Fibroblast of lung (primary cell): ENCODE data around the gene RERG. TPM values are rescaled to one million over a fixed set of nuclear protein-coding genes. Genes with fewer than 3 reads are reported as not detected.

Source experiments
- DNase-seq, 2 donors: peaks; one replicate each; pipeline versions ENCODE4 v3.0.0 to v3.0.0-alpha.2; 2010; ENCODE audit warnings: low read depth in 2 of 2
- H2AFZ ChIP-seq: 2 replicates; pipeline ENCODE4 v1.5.1; 2012; ENCODE audit warnings: low read length, control low read depth, inconsistent platforms
- H3K27ac ChIP-seq: 2 replicates; pipeline ENCODE4 v1.5.1; 2011; ENCODE audit warnings: low read length, control low read depth; ENCODE audit not compliant: insufficient read depth
- H3K27me3 ChIP-seq: 2 replicates; pipeline ENCODE4 v1.5.1; 2011; ENCODE audit warnings: mild to moderate bottlenecking, low read length; ENCODE audit not compliant: control insufficient read depth, insufficient read depth
- H3K36me3 ChIP-seq: 2 replicates; pipeline ENCODE4 v1.5.1; 2011; ENCODE audit warnings: low read length; ENCODE audit not compliant: control insufficient read depth, insufficient read depth
- H3K4me1 ChIP-seq: 2 replicates; pipeline ENCODE4 v1.5.1; 2011; ENCODE audit warnings: low read length; ENCODE audit not compliant: control insufficient read depth, insufficient read depth; ENCODE audit errors: extremely low read depth
- H3K4me2 ChIP-seq: 2 replicates; pipeline ENCODE4 v1.5.1; 2011; ENCODE audit warnings: low read length, control low read depth; ENCODE audit not compliant: insufficient read depth; ENCODE audit errors: extremely low read depth
- H3K4me3 ChIP-seq, 4 experiments: fragments of 200-600 bp in 1 of 4; sonication (generic) in 1 of 4; replicated peaks in 1 of 4; 2 replicates each; pipeline ENCODE4 v1.5.1; 2011 to 2016; ENCODE audit warnings: low read length in 4 of 4, low read depth in 3 of 4, mild to moderate bottlenecking in 3 of 4, control low read depth in 2 of 4, inconsistent platforms in 1 of 4, mixed read lengths in 1 of 4; ENCODE audit not compliant: insufficient read depth in 1 of 4; ENCODE audit errors: control extremely low read depth in 1 of 4
- H3K79me2 ChIP-seq: 2 replicates; pipeline ENCODE4 v1.5.1; 2012; ENCODE audit warnings: mild to moderate bottlenecking, low read length, inconsistent platforms; ENCODE audit not compliant: control insufficient read depth, insufficient read depth
- H3K9ac ChIP-seq: 2 replicates; pipeline ENCODE4 v1.5.1; 2011; ENCODE audit warnings: mild to moderate bottlenecking, low read length, control low read depth; ENCODE audit not compliant: insufficient read depth
- H3K9me3 ChIP-seq: 2 replicates; pipeline ENCODE4 v1.5.1; 2012; ENCODE audit warnings: low read depth, low read length; ENCODE audit not compliant: control insufficient read depth, insufficient read depth
- H4K20me1 ChIP-seq: 2 replicates; pipeline ENCODE4 v1.5.1; 2011; ENCODE audit warnings: low read length; ENCODE audit not compliant: control insufficient read depth, insufficient read depth; ENCODE audit errors: extremely low read depth
- EZH2 ChIP-seq: IDR thresholded peaks from 2 replicates; pipeline ENCODE4 v1.5.1; 2012; ENCODE audit warnings: low read length, control low read depth, mild to moderate bottlenecking; ENCODE audit errors: missing control alignments
- polyA plus RNA-seq, 2 donors: library from polyadenylated mRNA; depleted of rRNA in 1 of 2; stranded (reverse) in 1 of 2; unstranded in 1 of 2; fragments of >200 nt; gene quantifications; 2 replicates each; pipeline ENCODE4 v1.2.1, GENCODE V29; 2011 to 2012; ENCODE audit warnings: missing spikeins in 1 of 2
- total RNA-seq: library from RNA; depleted of rRNA; stranded (reverse); fragments of >200 nt; gene quantifications from 2 replicates; pipeline ENCODE4 v1.2.1, GENCODE V29; 2014
- TF ChIP-seq, protein P1 (sequence below), 2 donors: IDR thresholded peaks in 1 of 2; conservative IDR thresholded peaks in 1 of 2; 1 replicate in 1 of 2; 2 replicates in 1 of 2; pipeline ENCODE4 v1.5.1; 2011 to 2012; ENCODE audit warnings: low read length in 2 of 2, control low read depth in 1 of 2, inconsistent platforms in 1 of 2, low read depth in 1 of 2, mild to moderate bottlenecking in 1 of 2

Gene RERG
- total and polyA plus RNA-seq, 2 donors (not counting 1 experiment from before 2014, with no cell fraction given), result 0.33 to 0.57 TPM

DNA sequence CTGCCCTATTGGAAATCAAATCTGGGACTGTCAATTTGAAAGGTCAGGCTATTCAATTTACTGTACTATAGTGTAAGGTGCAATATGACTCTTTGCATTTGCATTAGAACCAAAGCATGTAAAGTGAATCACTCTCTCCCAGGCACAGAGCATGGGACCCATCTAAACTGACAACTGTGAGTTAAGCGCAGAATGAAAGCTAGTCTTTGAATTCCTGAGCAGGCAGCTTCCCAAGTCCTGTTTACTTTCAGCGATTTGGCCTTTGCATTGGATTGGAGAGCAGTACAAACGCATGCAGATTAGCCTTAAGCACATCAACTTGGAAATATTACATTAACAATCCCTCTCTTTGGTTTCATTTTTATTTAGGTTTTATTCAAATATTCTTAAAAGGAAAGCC lies 74.6 kb downstream of the RERG start:
- Histone ChIP-seq H3K27me3 (no peaks in the 10 kb centered on the region), H3K9me3 (no peaks in the 10 kb centered on the region), H4K20me1 (no peaks in the 10 kb centered on the region), H3K9ac (no peak overlapping the region), H3K79me2 (no peaks in the 10 kb centered on the region), H2AFZ (no peak overlapping the region), H3K4me1 (no peaks in the 10 kb centered on the region), H3K27ac (no peak overlapping the region), H3K4me2 (no peak overlapping the region), H3K4me3 (no peak overlapping the region), H3K36me3 (no peaks in the 10 kb centered on the region)
- peak in 1 of 2 donors; percentile 64 for DNase-seq
- TF ChIP-seq, protein P1, sequence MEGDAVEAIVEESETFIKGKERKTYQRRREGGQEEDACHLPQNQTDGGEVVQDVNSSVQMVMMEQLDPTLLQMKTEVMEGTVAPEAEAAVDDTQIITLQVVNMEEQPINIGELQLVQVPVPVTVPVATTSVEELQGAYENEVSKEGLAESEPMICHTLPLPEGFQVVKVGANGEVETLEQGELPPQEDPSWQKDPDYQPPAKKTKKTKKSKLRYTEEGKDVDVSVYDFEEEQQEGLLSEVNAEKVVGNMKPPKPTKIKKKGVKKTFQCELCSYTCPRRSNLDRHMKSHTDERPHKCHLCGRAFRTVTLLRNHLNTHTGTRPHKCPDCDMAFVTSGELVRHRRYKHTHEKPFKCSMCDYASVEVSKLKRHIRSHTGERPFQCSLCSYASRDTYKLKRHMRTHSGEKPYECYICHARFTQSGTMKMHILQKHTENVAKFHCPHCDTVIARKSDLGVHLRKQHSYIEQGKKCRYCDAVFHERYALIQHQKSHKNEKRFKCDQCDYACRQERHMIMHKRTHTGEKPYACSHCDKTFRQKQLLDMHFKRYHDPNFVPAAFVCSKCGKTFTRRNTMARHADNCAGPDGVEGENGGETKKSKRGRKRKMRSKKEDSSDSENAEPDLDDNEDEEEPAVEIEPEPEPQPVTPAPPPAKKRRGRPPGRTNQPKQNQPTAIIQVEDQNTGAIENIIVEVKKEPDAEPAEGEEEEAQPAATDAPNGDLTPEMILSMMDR (conservative IDR thresholded peaks at IDR 0.05 in 1 of 2, IDR thresholded peaks at IDR 0.05 in 1 of 2; ENCODE audit: low read depth in 1 of 2, low read length in 2 of 2), result no peak
- no peak for TF ChIP-seq EZH2

GRCh38 chr12:15143467-15143866 lies 77.8 kb downstream of the RERG start:
- H3K4me1 ChIP-seq, result no peaks in the 10 kb centered on the region
- no peaks in the 10 kb centered on the region for H3K9me3 ChIP-seq
- no peak overlapping the region for H3K4me3 ChIP-seq
- H4K20me1 ChIP-seq, result no peaks in the 10 kb centered on the region
- H3K27me3 ChIP-seq, result no peaks in the 10 kb centered on the region
- no peak overlapping the region for H2AFZ ChIP-seq
- H3K79me2 ChIP-seq, result no peaks in the 10 kb centered on the region
- H3K36me3 ChIP-seq, result no peaks in the 10 kb centered on the region
- DNase-seq, result no peak
- H3K9ac ChIP-seq, result no peak overlapping the region
- no peak overlapping the region for H3K4me2 ChIP-seq
- TF ChIP-seq, protein P1 (conservative IDR thresholded peaks at IDR 0.05 in 1 of 2, IDR thresholded peaks at IDR 0.05 in 1 of 2; ENCODE audit: low read depth in 1 of 2, low read length in 2 of 2), result no peak
- TF ChIP-seq EZH2, result no peak
- no peak overlapping the region for H3K27ac ChIP-seq

DNA sequence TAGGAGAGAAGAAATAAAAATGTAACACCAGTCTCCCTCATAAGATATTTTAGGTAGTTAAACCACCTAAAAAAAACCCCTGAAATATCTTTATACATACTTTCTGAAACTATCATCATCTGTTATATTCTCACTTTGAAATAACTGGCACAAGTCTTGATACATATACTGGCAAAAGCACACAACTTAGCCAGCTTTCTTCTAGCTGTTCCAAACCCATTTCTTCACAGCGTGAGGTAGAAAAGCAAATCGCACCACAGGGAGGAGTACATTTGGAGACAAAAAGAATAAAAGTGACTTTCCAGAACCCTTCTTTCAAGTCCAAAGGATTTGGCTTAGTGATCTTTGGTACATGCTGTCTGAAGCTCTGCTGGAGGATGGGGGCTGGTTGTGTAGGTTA lies 78.5 kb downstream of the RERG start:
- H3K4me1 ChIP-seq, result no peaks in the 10 kb centered on the region
- H2AFZ ChIP-seq, result no peak overlapping the region
- H3K36me3 ChIP-seq, result no peaks in the 10 kb centered on the region
- H3K79me2 ChIP-seq, result no peaks in the 10 kb centered on the region
- no peak overlapping the region for H3K4me3 ChIP-seq
- TF ChIP-seq EZH2, result no peak
- TF ChIP-seq, protein P1 (conservative IDR thresholded peaks at IDR 0.05 in 1 of 2, IDR thresholded peaks at IDR 0.05 in 1 of 2; ENCODE audit: low read depth in 1 of 2, low read length in 2 of 2), result no peak
- no peaks in the 10 kb centered on the region for H3K27me3 ChIP-seq
- no peak overlapping the region for H3K9ac ChIP-seq
- DNase-seq, result no peak
- no peak overlapping the region for H3K27ac ChIP-seq
- H4K20me1 ChIP-seq, result no peaks in the 10 kb centered on the region
- no peaks in the 10 kb centered on the region for H3K9me3 ChIP-seq
- H3K4me2 ChIP-seq, result no peak overlapping the region
